OCI-LY3 (cell line): Measurements from ENCODE around the gene SLC2A8.

Experiments
- H2AFZ ChIP-seq: fragments of 200-600, 300-600 bp; shearing (Covaris generic); 2 replicates; pipeline ENCODE4 v1.6.0; 2014; ENCODE audit warnings: antibody characterized with exemption, low read depth, low read length
- H3K27ac ChIP-seq: fragments of 200-600, 300-600 bp; sonication (generic); 2 replicates; pipeline ENCODE4 v1.5.1; 2014; ENCODE audit warnings: mild to moderate bottlenecking, low read length, moderate library complexity, mixed read lengths
- H3K27me3 ChIP-seq: fragments of 200-600, 300-600 bp; sonication (generic); 2 replicates; pipeline ENCODE4 v1.6.1; 2014; ENCODE audit warnings: low read depth, low read length, mixed read lengths
- H3K36me3 ChIP-seq: fragments of 200-600, 300-600 bp; sonication (generic); replicated peaks from 2 replicates; pipeline ENCODE3; 2014; ENCODE audit warnings: low read depth, low read length, mixed read lengths
- H3K4me1 ChIP-seq: fragments of 300-600, 200-600 bp; sonication (generic); 2 replicates; pipeline ENCODE4 v1.6.1; 2014; ENCODE audit warnings: low read length, mixed read lengths
- H3K4me2 ChIP-seq: fragments of 200-600, 300-600 bp; sonication (generic); 2 replicates; pipeline ENCODE4 v1.6.1; 2014; ENCODE audit warnings: low read length, mixed read lengths
- H3K4me3 ChIP-seq: fragments of 300-600, 200-600 bp; sonication (generic); 2 replicates; pipeline ENCODE4 v1.5.1; 2014; ENCODE audit warnings: antibody characterized with exemption, mild to moderate bottlenecking, low read length, moderate library complexity
- H3K79me2 ChIP-seq: fragments of 300-600, 200-600 bp; shearing (Covaris generic); 2 replicates; pipeline ENCODE4 v1.6.1; 2014; ENCODE audit warnings: mild to moderate bottlenecking, low read length, mixed read lengths
- H3K9ac ChIP-seq: fragments of 300-600, 200-600 bp; shearing (Covaris generic); 2 replicates; pipeline ENCODE4 v1.6.0; 2014; ENCODE audit warnings: mild to moderate bottlenecking, low read length, moderate library complexity
- H3K9me3 ChIP-seq: fragments of 200-600, 300-600 bp; shearing (Covaris generic); 2 replicates; pipeline ENCODE4 v1.6.1; 2014; ENCODE audit warnings: low read length, mixed read lengths; ENCODE audit not compliant: insufficient read depth
- H4K20me1 ChIP-seq: fragments of 200-600, 300-600 bp; sonication (generic); 2 replicates; pipeline ENCODE4 v1.6.1; 2016; ENCODE audit warnings: low read length, mixed read lengths; ENCODE audit not compliant: insufficient read depth
- CTCF ChIP-seq: fragments of 200-600, 300-600 bp; sonication (generic); IDR thresholded peaks from 2 replicates; pipeline ENCODE4 v1.5.1; 2014; ENCODE audit warnings: antibody characterized with exemption, low read length, low read depth
- EZH2phosphoT487 ChIP-seq: fragments of 200-600 bp; shearing (Covaris generic); IDR thresholded peaks from 2 replicates; pipeline ENCODE4 v1.6.1; 2018; ENCODE audit warnings: antibody characterized with exemption, mixed run types, low read depth

Gene SLC2A8

GRCh38 chr9:127362829-127363228 lies 34.1 kb upstream of the SLC2A8 start:
- H2AFZ ChIP-seq: no peak overlapping the region
- no peaks in the 10 kb centered on the region for H3K27me3 ChIP-seq
- no peak overlapping the region for H3K4me3 ChIP-seq
- H3K79me2 ChIP-seq: no peaks in the 10 kb centered on the region
- no peak overlapping the region for H3K9ac ChIP-seq
- H3K4me1 ChIP-seq: no peaks in the 10 kb centered on the region
- no peaks in the 10 kb centered on the region for H3K36me3 ChIP-seq
- H3K27ac ChIP-seq: no peak overlapping the region
- no peak overlapping the region for H3K4me2 ChIP-seq
- H4K20me1 ChIP-seq: no peaks in the 10 kb centered on the region
- no peaks in the 10 kb centered on the region for H3K9me3 ChIP-seq
- TF ChIP-seq EZH2phosphoT487: no peak
- TF ChIP-seq CTCF: no peak

GRCh38 chr9:127365461-127365860 lies 31.5 kb upstream of the SLC2A8 start:
- Histone ChIP-seq H3K27ac (no peak overlapping the region), H3K79me2 (no peaks in the 10 kb centered on the region), H3K9ac (no peak overlapping the region), H3K9me3 (no peaks in the 10 kb centered on the region), H3K4me3 (no peak overlapping the region), H4K20me1 (no peaks in the 10 kb centered on the region), H2AFZ (no peak overlapping the region), H3K4me1 (no peaks in the 10 kb centered on the region), H3K4me2 (no peak overlapping the region), H3K27me3 (no peaks in the 10 kb centered on the region), H3K36me3 (no peaks in the 10 kb centered on the region)
- no peak for TF ChIP-seq EZH2phosphoT487
- TF ChIP-seq CTCF: no peak

- Histone ChIP-seq H3K4me3 (no peak overlapping the region), H3K4me2 (no peak overlapping the region), H3K79me2 (no peaks in the 10 kb centered on the region), H2AFZ (no peak overlapping the region), H3K27me3 (no peaks in the 10 kb centered on the region), H3K9ac (no peak overlapping the region), H4K20me1 (no peaks in the 10 kb centered on the region), H3K9me3 (no peaks in the 10 kb centered on the region), H3K36me3 (no peaks in the 10 kb centered on the region), H3K4me1 (no peaks in the 10 kb centered on the region), H3K27ac (no peak overlapping the region)
- TF ChIP-seq CTCF (no peak), EZH2phosphoT487 (no peak)
Measured at GRCh38 chr9:127366594-127366993, 30.4 kb upstream of the SLC2A8 start.

- no peak for TF ChIP-seq CTCF
- TF ChIP-seq EZH2phosphoT487: no peak
- no peaks in the 10 kb centered on the region for H3K79me2 ChIP-seq
- no peaks in the 10 kb centered on the region for H3K4me1 ChIP-seq
- H2AFZ ChIP-seq: no peak overlapping the region
- no peak overlapping the region for H3K4me3 ChIP-seq
- no peaks in the 10 kb centered on the region for H3K9me3 ChIP-seq
- no peak overlapping the region for H3K9ac ChIP-seq
- H3K27ac ChIP-seq: no peak overlapping the region
- no peaks in the 10 kb centered on the region for H4K20me1 ChIP-seq
- H3K27me3 ChIP-seq: no peaks in the 10 kb centered on the region
- no peak overlapping the region for H3K4me2 ChIP-seq
- H3K36me3 ChIP-seq: no peaks in the 10 kb centered on the region
Measured at GRCh38 chr9:127368852-127369402, 28.0 kb upstream of the SLC2A8 start.
